ENCODE data around the gene PRCD.

PRCD gene

GRCh38 chr17:76493505-76494167 lies 46.2 kb upstream of the PRCD start:
- TF ChIP-seq CTCF (IDR thresholded peaks at IDR 0.05; ENCODE audit: borderline replicate concordance, insufficient read depth, low read depth, low read length), result no peak
- peak overlapping the region; percentile 26 for H3K4me3 ChIP-seq (ENCODE audit: low read depth, low read length)

GRCh38 chr17:76495663-76496400 lies 44.0 kb upstream of the PRCD start:
- H3K4me3 ChIP-seq (ENCODE audit: low read depth, low read length), result no peak overlapping the region
- TF ChIP-seq CTCF (IDR thresholded peaks at IDR 0.05; ENCODE audit: borderline replicate concordance, insufficient read depth, low read depth, low read length), result no peak

- H3K4me3 ChIP-seq (ENCODE audit: low read depth, low read length), result no peak overlapping the region
- no peak for TF ChIP-seq CTCF (IDR thresholded peaks at IDR 0.05; ENCODE audit: borderline replicate concordance, insufficient read depth, low read depth, low read length)
Observed at GRCh38 chr17:76496464-76496863, 43.4 kb upstream of the PRCD start.

GRCh38 chr17:76497699-76497978 lies 42.2 kb upstream of the PRCD start:
- no peak overlapping the region for H3K4me3 ChIP-seq (ENCODE audit: low read depth, low read length)

GRCh38 chr17:76497979-76498875 lies 41.6 kb upstream of the PRCD start:
- TF ChIP-seq CTCF (IDR thresholded peaks at IDR 0.05; ENCODE audit: borderline replicate concordance, insufficient read depth, low read depth, low read length), result no peak
- H3K4me3 ChIP-seq (ENCODE audit: low read depth, low read length), result no peak overlapping the region

More at GRCh38 chr17:76497699-76497978, 42.2 kb upstream of the PRCD start:
- no peak for TF ChIP-seq CTCF (IDR thresholded peaks at IDR 0.05; ENCODE audit: borderline replicate concordance, insufficient read depth, low read depth, low read length)

- H3K4me3 ChIP-seq (ENCODE audit: low read depth, low read length), result peak overlapping the region; percentile 82
- TF ChIP-seq CTCF (IDR thresholded peaks at IDR 0.05; ENCODE audit: borderline replicate concordance, insufficient read depth, low read depth, low read length), result no peak
Observed at GRCh38 chr17:76498876-76499251, 41.0 kb upstream of the PRCD start.

Data from GM12875 (cell line).